ENCODE data around the gene TMEM178B.

DNA sequence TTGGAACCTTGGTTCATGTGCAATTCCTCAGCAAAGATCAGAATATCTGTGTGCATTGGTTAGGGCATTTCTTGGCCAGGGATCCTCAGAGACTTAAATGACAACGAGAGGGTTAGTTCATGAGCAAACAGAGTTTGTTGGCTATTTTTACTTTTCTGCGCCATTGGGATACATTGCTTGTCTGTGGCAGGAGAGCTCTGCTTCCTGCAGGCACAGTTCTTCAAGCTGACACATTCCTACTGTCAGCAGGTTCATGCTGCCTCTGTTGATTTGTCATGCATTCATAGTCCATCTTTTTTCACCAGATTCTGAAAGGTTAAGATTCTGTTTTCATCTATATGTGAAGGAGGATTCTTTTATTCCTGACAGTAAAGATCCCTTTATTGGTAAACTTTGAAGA is 139.4 kb downstream of the TMEM178B start:
- TF ChIP-seq, protein P1, sequence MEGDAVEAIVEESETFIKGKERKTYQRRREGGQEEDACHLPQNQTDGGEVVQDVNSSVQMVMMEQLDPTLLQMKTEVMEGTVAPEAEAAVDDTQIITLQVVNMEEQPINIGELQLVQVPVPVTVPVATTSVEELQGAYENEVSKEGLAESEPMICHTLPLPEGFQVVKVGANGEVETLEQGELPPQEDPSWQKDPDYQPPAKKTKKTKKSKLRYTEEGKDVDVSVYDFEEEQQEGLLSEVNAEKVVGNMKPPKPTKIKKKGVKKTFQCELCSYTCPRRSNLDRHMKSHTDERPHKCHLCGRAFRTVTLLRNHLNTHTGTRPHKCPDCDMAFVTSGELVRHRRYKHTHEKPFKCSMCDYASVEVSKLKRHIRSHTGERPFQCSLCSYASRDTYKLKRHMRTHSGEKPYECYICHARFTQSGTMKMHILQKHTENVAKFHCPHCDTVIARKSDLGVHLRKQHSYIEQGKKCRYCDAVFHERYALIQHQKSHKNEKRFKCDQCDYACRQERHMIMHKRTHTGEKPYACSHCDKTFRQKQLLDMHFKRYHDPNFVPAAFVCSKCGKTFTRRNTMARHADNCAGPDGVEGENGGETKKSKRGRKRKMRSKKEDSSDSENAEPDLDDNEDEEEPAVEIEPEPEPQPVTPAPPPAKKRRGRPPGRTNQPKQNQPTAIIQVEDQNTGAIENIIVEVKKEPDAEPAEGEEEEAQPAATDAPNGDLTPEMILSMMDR (IDR thresholded peaks at IDR 0.05): no peak
- no peak for TF ChIP-seq POLR2A (IDR thresholded peaks at IDR 0.05)
